DOHH2 (cell line): ENCODE results near the gene STAU1.

Source experiments
- H3F3A ChIP-seq: fragments of 200-600 bp; sonication (generic), shearing (Covaris generic); 2 replicates; pipeline ENCODE4 v1.6.0; 2016; ENCODE audit warnings: antibody characterized with exemption, mild to moderate bottlenecking; ENCODE audit not compliant: control insufficient read depth, insufficient read depth
- H3K27ac ChIP-seq: fragments of 200-600 bp; sonication (generic); 2 replicates; pipeline ENCODE4 v1.5.1; 2014; ENCODE audit warnings: low read depth, mild to moderate bottlenecking, low read length, moderate library complexity
- H3K27me3 ChIP-seq: fragments of 200-600 bp; sonication (generic); 2 replicates; pipeline ENCODE4 v1.6.1; 2014; ENCODE audit warnings: mild to moderate bottlenecking, low read length, mixed read lengths; ENCODE audit not compliant: control insufficient read depth
- H3K36me3 ChIP-seq: fragments of 200-600 bp; sonication (generic); 2 replicates; pipeline ENCODE4 v1.6.1; 2014; ENCODE audit warnings: mild to moderate bottlenecking, low read length, moderate library complexity, mixed read lengths; ENCODE audit not compliant: control insufficient read depth
- H3K4me1 ChIP-seq: fragments of 200-600 bp; sonication (generic); 2 replicates; pipeline ENCODE4 v1.6.1; 2014; ENCODE audit warnings: mild to moderate bottlenecking, low read length, mixed read lengths; ENCODE audit not compliant: control insufficient read depth
- H3K4me2 ChIP-seq: fragments of 200-600 bp; sonication (generic); 2 replicates; pipeline ENCODE4 v1.6.0; 2014; ENCODE audit warnings: mild to moderate bottlenecking, low read length, moderate library complexity
- H3K4me3 ChIP-seq: fragments of 200-600 bp; sonication (generic); 2 replicates; pipeline ENCODE4 v1.5.1; 2014; ENCODE audit warnings: mild to moderate bottlenecking, low read length, mixed read lengths
- H3K79me2 ChIP-seq: fragments of 200-600 bp; sonication (generic); 2 replicates; pipeline ENCODE4 v1.6.1; 2014; ENCODE audit warnings: mild to moderate bottlenecking, low read length, mixed read lengths; ENCODE audit not compliant: control insufficient read depth
- H3K9me2 ChIP-seq: fragments of 200-600 bp; sonication (generic); replicated peaks from 2 replicates; pipeline ENCODE4 v1.6.1; 2014; ENCODE audit warnings: mild to moderate bottlenecking, low read length, mixed read lengths; ENCODE audit not compliant: control insufficient read depth
- H3K9me3 ChIP-seq: fragments of 200-600 bp; sonication (generic); 2 replicates; pipeline ENCODE4 v1.6.1; 2014; ENCODE audit warnings: antibody characterized with exemption, low read length, mixed read lengths; ENCODE audit not compliant: control insufficient read depth, insufficient read depth
- H4K20me1 ChIP-seq: fragments of 200-600 bp; sonication (generic); 2 replicates; pipeline ENCODE4 v1.6.0; 2014; ENCODE audit warnings: low read depth, mild to moderate bottlenecking, antibody characterized with exemption, low read length, moderate library complexity; ENCODE audit not compliant: control insufficient read depth, insufficient read depth
- CTCF ChIP-seq: fragments of 200-600 bp; sonication (generic); IDR thresholded peaks from one replicate; pipeline ENCODE4 v1.5.1; 2014; ENCODE audit warnings: antibody characterized with exemption, mild to moderate bottlenecking, low read depth, low read length; ENCODE audit not compliant: poor library complexity, severe bottlenecking
- EZH2phosphoT487 ChIP-seq: fragments of 200-600 bp; sonication (generic); IDR thresholded peaks from 2 replicates; pipeline ENCODE4 v1.6.1; 2017; ENCODE audit warnings: borderline replicate concordance, mild to moderate bottlenecking, antibody characterized with exemption, low read length, moderate library complexity, mixed read lengths

Gene STAU1

GRCh38 chr20:49157146-49157545 lies 31.0 kb downstream of the STAU1 start:
- H3K9me2 ChIP-seq, result no peaks in the 10 kb centered on the region
- H3K9me3 ChIP-seq, result no peaks in the 10 kb centered on the region
- no peaks in the 10 kb centered on the region for H3K27me3 ChIP-seq
- no peak overlapping the region for H3K27ac ChIP-seq
- no peak overlapping the region for H3K4me3 ChIP-seq
- H3K36me3 ChIP-seq, result peaks cover 50% of the 10 kb centered on the region
- peaks cover 6% of the 10 kb centered on the region for H3F3A ChIP-seq
- TF ChIP-seq EZH2phosphoT487 (no peak), CTCF (no peak)
- H4K20me1 ChIP-seq, result no peaks in the 10 kb centered on the region
- peaks cover 64% of the 10 kb centered on the region for H3K79me2 ChIP-seq
- H3K4me1 ChIP-seq, result no peaks in the 10 kb centered on the region
- no peak overlapping the region for H3K4me2 ChIP-seq

GRCh38 chr20:49156481-49156880 lies 31.7 kb downstream of the STAU1 start:
- no peak overlapping the region for H3K4me3 ChIP-seq
- H3K4me1 ChIP-seq, result no peaks in the 10 kb centered on the region
- H3K9me2 ChIP-seq, result no peaks in the 10 kb centered on the region
- no peaks in the 10 kb centered on the region for H3K9me3 ChIP-seq
- no peaks in the 10 kb centered on the region for H4K20me1 ChIP-seq
- H3K27me3 ChIP-seq, result no peaks in the 10 kb centered on the region
- H3K36me3 ChIP-seq, result peaks cover 53% of the 10 kb centered on the region
- H3K4me2 ChIP-seq, result no peak overlapping the region
- H3F3A ChIP-seq, result peaks cover 4% of the 10 kb centered on the region
- TF ChIP-seq CTCF (no peak), EZH2phosphoT487 (no peak)
- H3K27ac ChIP-seq, result no peak overlapping the region
- peaks cover 60% of the 10 kb centered on the region for H3K79me2 ChIP-seq

GRCh38 chr20:49151436-49151835 lies 36.7 kb downstream of the STAU1 start:
- peaks cover 68% of the 10 kb centered on the region for H3K36me3 ChIP-seq
- no peak overlapping the region for H3K4me2 ChIP-seq
- no peaks in the 10 kb centered on the region for H3K9me3 ChIP-seq
- no peaks in the 10 kb centered on the region for H4K20me1 ChIP-seq
- peaks cover 40% of the 10 kb centered on the region for H3K79me2 ChIP-seq
- H3K27me3 ChIP-seq, result no peaks in the 10 kb centered on the region
- no peaks in the 10 kb centered on the region for H3K4me1 ChIP-seq
- H3K4me3 ChIP-seq, result no peak overlapping the region
- H3K27ac ChIP-seq, result no peak overlapping the region
- no peaks in the 10 kb centered on the region for H3K9me2 ChIP-seq
- H3F3A ChIP-seq, result peaks cover 4% of the 10 kb centered on the region; the same call in 1 of the 2 replicates
- TF ChIP-seq CTCF (no peak), EZH2phosphoT487 (no peak)
